Endothelial cell of umbilical vein (primary cell): ENCODE data around the gene AQR. TPM values are rescaled to one million over a fixed set of nuclear protein-coding genes. Genes with fewer than 3 reads are reported as not detected.

Experiments
- Bru-seq: library from RNA; stranded (reverse); fragments of 400-500 nt; gene quantifications from one replicate; lab custom pipeline; 2021; lab: Mats Ljungman, UMichigan
- BruChase-seq, 2 experiments: library from RNA; stranded (reverse); fragments of 400-500 nt; gene quantifications; one replicate each; lab custom pipeline; 2021; lab: Mats Ljungman, UMichigan
- BruUV-seq: library from RNA; stranded (reverse); fragments of 400-500 nt; replicated peaks from 2 replicates; lab custom pipeline; 2021; lab: Mats Ljungman, UMichigan
- CTCF ChIA-PET: fragments of 300-600, 350-600 bp; sonication (Branson Sonifier 250); formaldehyde crosslinking; loops from one replicate; lab custom pipeline; 2021; ENCODE audit warnings: antibody characterized with exemption, inconsistent platforms; lab: Charles Lee
- POLR2A ChIA-PET: fragments of 300-600, 350-600 bp; sonication (Branson Sonifier 250); formaldehyde crosslinking; loops from one replicate; lab custom pipeline; 2021; ENCODE audit warnings: antibody characterized with exemption, inconsistent platforms; lab: Charles Lee
- DNase-seq: peaks from one replicate; pipeline ENCODE4 v3.0.0-alpha.2; 2011; ENCODE audit warnings: low read depth, low spot score
- FAIRE-seq: peaks from 2 replicates; lab custom pipeline; 2011; peaks lifted over from hg19 to GRCh38; lab: Jason Lieb, UNC
- H2AFZ ChIP-seq: 2 replicates; pipeline ENCODE4 v1.6.0; 2012; ENCODE audit warnings: low read depth, low read length, control low read depth, inconsistent platforms
- H3K27ac ChIP-seq: 2 replicates; pipeline ENCODE4 v1.5.1; 2011; ENCODE audit warnings: low read depth, mild to moderate bottlenecking, control low read depth, low read length, moderate library complexity; ENCODE audit not compliant: insufficient read depth
- H3K27me3 ChIP-seq, 2 experiments: 2 replicates each; pipeline versions ENCODE4 v1.6.0 to v1.6.1; 2011; ENCODE audit warnings: low read length in 2 of 2, mixed read lengths in 1 of 2; ENCODE audit not compliant: control insufficient read depth in 2 of 2, insufficient read depth in 2 of 2
- H3K36me3 ChIP-seq, 2 experiments: 2 replicates in 1 of 2; 3 replicates in 1 of 2; pipeline ENCODE4 v1.5.1; 2011; ENCODE audit warnings: low read length in 2 of 2, mild to moderate bottlenecking in 1 of 2, moderate library complexity in 1 of 2; ENCODE audit not compliant: control insufficient read depth in 2 of 2, insufficient read depth in 2 of 2; ENCODE audit errors: extremely low read depth in 1 of 2
- H3K4me1 ChIP-seq: 3 replicates; pipeline ENCODE4 v1.5.1; 2011; ENCODE audit warnings: mild to moderate bottlenecking, low read length; ENCODE audit not compliant: control insufficient read depth, insufficient read depth; ENCODE audit errors: extremely low read depth
- H3K4me2 ChIP-seq: 2 replicates; pipeline ENCODE4 v1.6.1; 2011; ENCODE audit warnings: low read length, control low read depth, mixed read lengths; ENCODE audit not compliant: insufficient read depth
- H3K4me3 ChIP-seq, 3 experiments: fragments of 200-600 bp in 1 of 3; sonication (generic), shearing (Covaris generic) in 1 of 3; replicated peaks in 1 of 3; 2 replicates each; pipeline ENCODE4 v1.5.1; 2011 to 2016; ENCODE audit warnings: control low read depth in 3 of 3, low read length in 3 of 3, mild to moderate bottlenecking in 2 of 3, inconsistent platforms in 1 of 3, low read depth in 1 of 3, moderate library complexity in 1 of 3; ENCODE audit not compliant: insufficient read depth in 1 of 3
- H3K79me2 ChIP-seq: 2 replicates; pipeline ENCODE4 v1.6.0; 2012; ENCODE audit warnings: low read length, inconsistent platforms; ENCODE audit not compliant: control insufficient read depth, insufficient read depth
- H3K9ac ChIP-seq: replicated peaks from 2 replicates; pipeline ENCODE3; 2011; ENCODE audit warnings: low read length, control low read depth; ENCODE audit not compliant: insufficient read depth; ENCODE audit errors: extremely low read depth
- H3K9me1 ChIP-seq: replicated peaks from 3 replicates; pipeline ENCODE4 v1.6.0; 2011; ENCODE audit warnings: mild to moderate bottlenecking, low read length; ENCODE audit not compliant: control insufficient read depth, insufficient read depth; ENCODE audit errors: extremely low read depth
- H3K9me3 ChIP-seq: replicated peaks from 2 replicates; pipeline ENCODE4 v1.5.1; 2012; ENCODE audit warnings: low read length, inconsistent platforms; ENCODE audit not compliant: control insufficient read depth, insufficient read depth
- H4K20me1 ChIP-seq: replicated peaks from 2 replicates; pipeline ENCODE3; 2011; ENCODE audit warnings: mild to moderate bottlenecking, low read length; ENCODE audit not compliant: control insufficient read depth, insufficient read depth; ENCODE audit errors: extremely low read depth
- CTCF ChIP-seq, 2 donors: IDR thresholded peaks; 1 replicate in 1 of 2; 2 replicates in 1 of 2; pipeline ENCODE4 v1.5.1; 2011; ENCODE audit warnings: low read length in 2 of 2, mild to moderate bottlenecking in 2 of 2, moderate library complexity in 2 of 2, control low read depth in 1 of 2, inconsistent platforms in 1 of 2, low read depth in 1 of 2; ENCODE audit not compliant: insufficient read depth in 1 of 2; ENCODE audit errors: extremely low read depth in 1 of 2
- EZH2 ChIP-seq: IDR thresholded peaks from 2 replicates; pipeline ENCODE4 v1.6.1; 2012; ENCODE audit warnings: borderline replicate concordance, low read depth, mild to moderate bottlenecking, moderate library complexity, low read length, inconsistent platforms; ENCODE audit not compliant: severe bottlenecking
- FOS ChIP-seq: IDR thresholded peaks from 2 replicates; pipeline ENCODE4 v1.6.1; 2011; ENCODE audit warnings: mild to moderate bottlenecking, low read length, moderate library complexity, borderline replicate concordance; ENCODE audit not compliant: insufficient read depth
- GATA2 ChIP-seq: IDR thresholded peaks from 2 replicates; pipeline ENCODE4 v1.7.0; 2011; ENCODE audit warnings: low read depth, mild to moderate bottlenecking, moderate library complexity, mixed read lengths, low read length; ENCODE audit not compliant: insufficient read length, insufficient read depth
- JUN ChIP-seq: IDR thresholded peaks from 2 replicates; pipeline ENCODE4 v1.6.1; 2011; ENCODE audit warnings: borderline replicate concordance, low read depth; ENCODE audit not compliant: insufficient read length, insufficient read depth
- MAX ChIP-seq: IDR thresholded peaks from 2 replicates; pipeline ENCODE4 v1.6.1; 2011; ENCODE audit not compliant: insufficient read depth, insufficient read length
- MYC ChIP-seq: IDR thresholded peaks from one replicate; pipeline ENCODE4 v1.6.1; 2011; ENCODE audit warnings: mild to moderate bottlenecking, low read depth, low read length
- POLR2A ChIP-seq: IDR thresholded peaks from 2 replicates; pipeline ENCODE4 v1.6.1; 2012; ENCODE audit warnings: low read depth, mild to moderate bottlenecking, control low read depth, low read length
- POLR2AphosphoS5 ChIP-seq: IDR thresholded peaks from 2 replicates; pipeline ENCODE4 v1.6.1; 2012; ENCODE audit warnings: low read depth, mild to moderate bottlenecking, control low read depth, low read length, moderate library complexity; ENCODE audit not compliant: insufficient read depth
- dilution Hi-C: fragments of 300-500 bp; cut with MboI; formaldehyde crosslinking; loops from one replicate; pipeline ENCODE4 v1.15.0; 2019; ENCODE audit warnings: low sequenced_read_pairs; ENCODE audit not compliant: extremely low pct_ligation_motif_present
- intact Hi-C: fragments of 100-400 bp; cut with micrococcal nuclease; formaldehyde crosslinking; loops from one replicate; pipeline ENCODE4 v1.10.0; 2022
- long read RNA-seq: library from polyadenylated mRNA; stranded (forward); transcript quantifications from one replicate; pipeline ENCODE4 v2.0.0, GENCODE V29; 2021
- polyA minus RNA-seq, 3 experiments: library from RNA; depleted of rRNA, polyadenylated mRNA; stranded (reverse); fragments of >200 nt; gene quantifications; 1 replicate in 1 of 3; 2 replicates in 2 of 3; pipeline ENCODE4 v1.2.3, GENCODE V29; 2011
- polyA plus RNA-seq, 4 experiments: library from polyadenylated mRNA; depleted of rRNA in 3 of 4; stranded (reverse) in 3 of 4; unstranded in 1 of 4; fragments of >200 nt; gene quantifications; 2 replicates each; pipeline versions ENCODE4 v1.2.1 to v1.2.3, GENCODE V29; 2011 to 2012; ENCODE audit warnings: missing spikeins in 1 of 4
- total RNA-seq: library from RNA; stranded (reverse); gene quantifications from 2 replicates; pipeline ENCODE4 v1.2.3, GENCODE V29; 2021

Gene AQR
- total RNA-seq = 37.5 and 37.7 TPM in 2 replicates
- polyA plus RNA-seq = 18.7 and 18.9 TPM in 2 replicates
- polyA plus RNA-seq (2011; cell fraction: cytosol; rRNA removed) = 23.0 and 24.3 TPM in 2 replicates
- polyA plus RNA-seq (2011; cell fraction: nucleus; rRNA removed) = 58.3 and 78.1 TPM in 2 replicates
- polyA plus RNA-seq (2012) = 14.1 and 21.0 TPM in 2 replicates
- 34.3 and 34.4 TPM in 2 replicates for polyA minus RNA-seq
- 25.4 TPM for polyA minus RNA-seq (2011; cell fraction: cytosol; rRNA and poly(A)+ RNA removed)
- polyA minus RNA-seq (2011; cell fraction: nucleus; rRNA and poly(A)+ RNA removed) = 64.2 and 98.2 TPM in 2 replicates
- Bru-seq, nascent RNA = percentile 86 among the genes with signal in this experiment
- percentile 79 among the genes with signal in this experiment for BruChase-seq, experiment 1, labeled RNA remaining after a 6-hour chase
- BruChase-seq, experiment 2, labeled RNA remaining after a 2-hour chase = percentile 76 among the genes with signal in this experiment
- long read RNA-seq, full-length matches to known transcripts = 28 of 62 reads
- long read RNA-seq, partial matches to known transcripts = 5 of 62 reads
- long read RNA-seq, other reads (novel, unspliced or antisense) = 29 of 62 reads

- Histone ChIP-seq H3K4me3 (peak within 1 kb of the TSS; percentile 56 to 98 (median 95)), H3K27ac (peak within 1 kb of the TSS; percentile 46), H3K9ac (peak within 1 kb of the TSS; percentile 84), H3K4me2 (peak within 1 kb of the TSS; percentile 99), H4K20me1 (no peaks in the 10 kb centered on the region), H3K4me1 (peaks cover 11% of the 10 kb centered on the region), H3K79me2 (peaks cover 45% of the 10 kb centered on the region), H2AFZ (peak within 1 kb of the TSS; percentile 85), H3K9me1 (no peaks in the 10 kb centered on the region), H3K36me3 (no peaks in the 10 kb centered on the region), H3K9me3 (no peaks in the 10 kb centered on the region), H3K27me3 (no peaks in the 10 kb centered on the region)
- CTCF ChIA-PET = interaction anchor here (0.6 to 6.6 kb wide), 21 partner anchors 9 to 359 kb away, joined by 3 to 82 read pairs (median 4); partner anchors contain the start of gene ZNF770
- TF ChIP-seq POLR2A (peak; percentile 83), GATA2 (no peak), CTCF (IDR thresholded peaks at IDR 0.05; ENCODE audit: extremely low read depth in 1 of 2, insufficient read depth in 1 of 2, low read depth in 1 of 2, low read length in 2 of 2) (peak; percentile 68 to 93), FOS (no peak), MAX (peak; percentile 53), MYC (no peak), EZH2 (no peak), JUN (no peak), POLR2AphosphoS5 (peak; percentile 94)
- FAIRE-seq (peak; percentile 93), DNase-seq (peak; percentile 98)
- POLR2A ChIA-PET = interaction anchor here (0.6 to 1.6 kb wide), 6 partner anchors 11 to 348 kb away, joined by 3 to 30 read pairs (median 4); partner anchors contain the start of gene ZNF770
- dilution Hi-C loops = no loop called here
- TSS peak; percentile 68 for BruUV-seq
- intact Hi-C loops = loop anchor here (1.0 to 2.0 kb wide), 2 partner anchors 19 to 349 kb away; partner anchors contain the start of gene ZNF770
Measured at GRCh38 chr15:34969340-34970097, at the start of gene AQR. Gene AQR (minus strand): TSS chr15:34969742. CDS start chr15:34969613, 129 bp downstream.
